OCI-LY3 (cell line): Measurements from ENCODE around the gene URGCP.

Source experiments
- EZH2phosphoT487 ChIP-seq: fragments of 200-600 bp; shearing (Covaris generic); IDR thresholded peaks from 2 replicates; pipeline ENCODE4 v1.6.1; 2018; ENCODE audit warnings: antibody characterized with exemption, mixed run types, low read depth
- TF ChIP-seq, protein P1 (sequence below): fragments of 200-600, 300-600 bp; sonication (generic); IDR thresholded peaks from 2 replicates; pipeline ENCODE4 v1.5.1; 2014; ENCODE audit warnings: antibody characterized with exemption, low read length, low read depth

DNA sequence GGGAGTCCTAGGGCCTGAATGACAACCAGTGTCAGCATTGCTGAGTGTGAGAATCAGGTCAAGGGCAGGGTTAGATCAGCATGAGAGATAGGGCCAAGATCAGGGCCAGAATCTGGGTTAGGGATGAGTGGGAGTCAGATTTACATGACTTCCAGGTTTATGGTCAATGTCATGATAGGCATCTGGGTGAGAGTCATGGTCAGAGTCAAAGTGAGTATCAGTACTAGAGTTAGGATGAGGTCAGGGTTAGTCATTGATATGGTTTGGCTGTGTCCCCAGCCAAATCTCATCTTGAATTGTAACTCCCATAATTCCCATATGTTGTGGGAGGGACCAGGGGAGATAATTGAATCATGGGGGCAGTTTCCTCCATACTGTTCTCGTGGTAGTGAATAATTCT lies 49.4 kb downstream of the URGCP start:
- TF ChIP-seq, protein P1, sequence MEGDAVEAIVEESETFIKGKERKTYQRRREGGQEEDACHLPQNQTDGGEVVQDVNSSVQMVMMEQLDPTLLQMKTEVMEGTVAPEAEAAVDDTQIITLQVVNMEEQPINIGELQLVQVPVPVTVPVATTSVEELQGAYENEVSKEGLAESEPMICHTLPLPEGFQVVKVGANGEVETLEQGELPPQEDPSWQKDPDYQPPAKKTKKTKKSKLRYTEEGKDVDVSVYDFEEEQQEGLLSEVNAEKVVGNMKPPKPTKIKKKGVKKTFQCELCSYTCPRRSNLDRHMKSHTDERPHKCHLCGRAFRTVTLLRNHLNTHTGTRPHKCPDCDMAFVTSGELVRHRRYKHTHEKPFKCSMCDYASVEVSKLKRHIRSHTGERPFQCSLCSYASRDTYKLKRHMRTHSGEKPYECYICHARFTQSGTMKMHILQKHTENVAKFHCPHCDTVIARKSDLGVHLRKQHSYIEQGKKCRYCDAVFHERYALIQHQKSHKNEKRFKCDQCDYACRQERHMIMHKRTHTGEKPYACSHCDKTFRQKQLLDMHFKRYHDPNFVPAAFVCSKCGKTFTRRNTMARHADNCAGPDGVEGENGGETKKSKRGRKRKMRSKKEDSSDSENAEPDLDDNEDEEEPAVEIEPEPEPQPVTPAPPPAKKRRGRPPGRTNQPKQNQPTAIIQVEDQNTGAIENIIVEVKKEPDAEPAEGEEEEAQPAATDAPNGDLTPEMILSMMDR, result no peak
- TF ChIP-seq EZH2phosphoT487, result no peak
